H1 (cell line): ENCODE results near the gene SMYD3. TPM values are rescaled to one million over a fixed set of nuclear protein-coding genes. Genes with fewer than 3 reads are reported as not detected.

Experiments
- CTCF ChIA-PET: fragments of 300-600 bp; sonication (Branson Sonifier 250); formaldehyde crosslinking; loops from one replicate; lab custom pipeline; 2021; ENCODE audit not compliant: partially characterized antibody; lab: Charles Lee
- POLR2A ChIA-PET: fragments of 300-600 bp; sonication (Branson Sonifier 250); formaldehyde crosslinking; loops from one replicate; lab custom pipeline; 2021; ENCODE audit warnings: inconsistent platforms; ENCODE audit not compliant: partially characterized antibody; lab: Charles Lee
- DNase-seq, 2 experiments: peaks; one replicate each; pipeline versions ENCODE4 v3.0.0 to v3.0.0-alpha.2; 2010 to 2022; ENCODE audit warnings: low spot score in 2 of 2, low read depth in 1 of 2, mixed read lengths in 1 of 2
- FAIRE-seq: peaks from 2 replicates; lab custom pipeline; 2011; peaks lifted over from hg19 to GRCh38; lab: Jason Lieb, UNC
- H2AFZ ChIP-seq: 2 replicates; pipeline ENCODE4 v1.8.1; 2012; ENCODE audit warnings: low read length, inconsistent platforms
- H2AK5ac ChIP-seq: 2 replicates; pipeline ENCODE4 v1.6.1; 2013; ENCODE audit warnings: low read depth, low read length
- H2BK120ac ChIP-seq: replicated peaks from 2 replicates; pipeline ENCODE3; 2013; ENCODE audit warnings: low read depth, low read length, inconsistent platforms
- H2BK12ac ChIP-seq: 2 replicates; pipeline ENCODE4 v1.6.1; 2013; ENCODE audit warnings: low read depth, low read length
- H2BK15ac ChIP-seq: 2 replicates; pipeline ENCODE4 v1.6.1; 2013; ENCODE audit warnings: low read length
- H2BK20ac ChIP-seq: 2 replicates; pipeline ENCODE4 v1.6.1; 2013; ENCODE audit warnings: low read length
- H2BK5ac ChIP-seq: 2 replicates; pipeline ENCODE4 v1.6.1; 2013; ENCODE audit warnings: low read depth, low read length
- H3K14ac ChIP-seq: 2 replicates; pipeline ENCODE4 v1.6.1; 2013; ENCODE audit warnings: inconsistent platforms; ENCODE audit not compliant: insufficient read length
- H3K18ac ChIP-seq: 2 replicates; pipeline ENCODE4 v1.6.1; 2013; ENCODE audit warnings: low read length; ENCODE audit errors: extremely low read depth
- H3K23ac ChIP-seq: 2 replicates; pipeline ENCODE4 v1.6.1; 2013; ENCODE audit warnings: inconsistent platforms; ENCODE audit not compliant: insufficient read length
- H3K23me2 ChIP-seq: 2 replicates; pipeline ENCODE4 v1.6.1; 2013; ENCODE audit warnings: low read depth, low read length
- H3K27ac ChIP-seq: 2 replicates; pipeline ENCODE4 v1.6.1; 2011; ENCODE audit warnings: low read depth, low read length, inconsistent platforms
- H3K27me3 ChIP-seq, 4 experiments: replicated peaks in 1 of 4; 1 replicate in 1 of 4; 2 replicates in 3 of 4; pipeline versions ENCODE4 v1.6.1 to v1.8.1; 2011 to 2013; ENCODE audit warnings: low read length in 3 of 4, mild to moderate bottlenecking in 3 of 4, inconsistent platforms in 2 of 4, mixed read lengths in 2 of 4, moderate library complexity in 1 of 4; ENCODE audit not compliant: control insufficient read depth in 3 of 4, insufficient read depth in 3 of 4; ENCODE audit errors: extremely low read depth in 1 of 4
- H3K36me3 ChIP-seq, 4 experiments: 2 replicates each; pipeline versions ENCODE4 v1.6.1 to v1.8.1; 2011 to 2013; ENCODE audit warnings: mild to moderate bottlenecking in 4 of 4, low read length in 3 of 4, moderate library complexity in 2 of 4, control low read depth in 1 of 4, inconsistent platforms in 1 of 4; ENCODE audit not compliant: insufficient read depth in 4 of 4, control insufficient read depth in 2 of 4
- H3K4ac ChIP-seq: replicated peaks from 2 replicates; pipeline ENCODE3; 2013; ENCODE audit warnings: low read length, low read depth, mixed read lengths, inconsistent platforms; ENCODE audit not compliant: insufficient read length
- H3K4me1 ChIP-seq, 4 experiments: replicated peaks in 1 of 4; 1 replicate in 1 of 4; 2 replicates in 3 of 4; pipeline versions ENCODE4 v1.6.1 to v1.8.1; 2011 to 2013; ENCODE audit warnings: low read length in 3 of 4, inconsistent platforms in 2 of 4, mixed read lengths in 1 of 4; ENCODE audit not compliant: insufficient read depth in 4 of 4, control insufficient read depth in 3 of 4
- H3K4me2 ChIP-seq, 2 experiments: 2 replicates each; pipeline versions ENCODE4 v1.6.1 to v1.8.1; 2011 to 2013; ENCODE audit warnings: low read depth in 2 of 2, low read length in 2 of 2, control low read depth in 1 of 2, inconsistent platforms in 1 of 2, mild to moderate bottlenecking in 1 of 2; ENCODE audit not compliant: insufficient read depth in 1 of 2
- H3K4me3 ChIP-seq, 4 experiments: fragments of 200-600, 300-600 bp in 1 of 4; sonication (generic), shearing (Covaris generic), sonication (Bioruptor Twin) in 1 of 4; 2 replicates each; pipeline versions ENCODE4 v1.5.1 to v1.8.1; 2011 to 2016; ENCODE audit warnings: low read length in 4 of 4, low read depth in 3 of 4, control low read depth in 2 of 4, inconsistent platforms in 2 of 4, mild to moderate bottlenecking in 2 of 4, mixed read lengths in 1 of 4, moderate library complexity in 1 of 4; ENCODE audit not compliant: insufficient read depth in 2 of 4; ENCODE audit errors: extremely low read depth in 1 of 4
- H3K56ac ChIP-seq: replicated peaks from 2 replicates; pipeline ENCODE3; 2013; ENCODE audit warnings: low read depth, mild to moderate bottlenecking, mixed read lengths, low read length, inconsistent platforms; ENCODE audit not compliant: insufficient read length
- H3K79me1 ChIP-seq: 2 replicates; pipeline ENCODE4 v1.6.1; 2013; ENCODE audit warnings: low read depth, low read length, control low read depth
- H3K79me2 ChIP-seq, 2 experiments: 2 replicates each; pipeline versions ENCODE4 v1.6.1 to v1.8.1; 2012 to 2013; ENCODE audit warnings: low read length in 2 of 2, mild to moderate bottlenecking in 2 of 2, inconsistent platforms in 1 of 2; ENCODE audit not compliant: insufficient read depth in 2 of 2, control insufficient read depth in 1 of 2
- H3K9ac ChIP-seq, 4 experiments: replicated peaks in 1 of 4; 1 replicate in 1 of 4; 2 replicates in 3 of 4; pipeline versions ENCODE4 v1.6.1 to v1.8.1; 2011 to 2013; ENCODE audit warnings: low read depth in 3 of 4, low read length in 3 of 4, control low read depth in 2 of 4, mild to moderate bottlenecking in 2 of 4, moderate library complexity in 2 of 4, inconsistent platforms in 1 of 4; ENCODE audit errors: extremely low read depth in 1 of 4
- H3K9me3 ChIP-seq, 2 experiments: 2 replicates each; pipeline versions ENCODE4 v1.6.1 to v1.8.1; 2012 to 2013; ENCODE audit warnings: mild to moderate bottlenecking in 2 of 2, moderate library complexity in 2 of 2, control low read depth in 1 of 2, inconsistent platforms in 1 of 2, low read depth in 1 of 2, low read length in 1 of 2, mixed read lengths in 1 of 2; ENCODE audit not compliant: insufficient read depth in 2 of 2
- H4K20me1 ChIP-seq, 2 experiments: replicated peaks in 1 of 2; 2 replicates each; pipeline versions ENCODE3 to v1.8.1; 2011 to 2013; ENCODE audit warnings: inconsistent platforms in 2 of 2, low read length in 2 of 2, mild to moderate bottlenecking in 1 of 2; ENCODE audit not compliant: insufficient read depth in 2 of 2, control insufficient read depth in 1 of 2
- H4K5ac ChIP-seq: 2 replicates; pipeline ENCODE4 v1.6.1; 2013; ENCODE audit warnings: low read length, low read depth, mixed read lengths, inconsistent platforms; ENCODE audit not compliant: insufficient read length
- H4K8ac ChIP-seq: 2 replicates; pipeline ENCODE4 v1.8.0; 2013; ENCODE audit warnings: mild to moderate bottlenecking, moderate library complexity, low read length, inconsistent platforms; ENCODE audit not compliant: insufficient read depth; ENCODE audit errors: extremely low read depth
- H4K91ac ChIP-seq: replicated peaks from 2 replicates; pipeline ENCODE3; 2013; ENCODE audit warnings: low read length, mixed read lengths, inconsistent platforms; ENCODE audit not compliant: insufficient read length
- KDM4A ChIP-seq: IDR thresholded peaks from one replicate; pipeline ENCODE4 v1.7.1; 2012; ENCODE audit warnings: low read depth, mild to moderate bottlenecking, moderate library complexity, low read length, inconsistent platforms; ENCODE audit not compliant: severe bottlenecking
- MAX ChIP-seq: IDR thresholded peaks from 2 replicates; pipeline ENCODE4 v1.6.1; 2012; ENCODE audit warnings: inconsistent platforms
- RNF2 ChIP-seq: fragments of 200-900, 300-1000 bp; sonication (generic); IDR thresholded peaks from 2 replicates; pipeline ENCODE4 v1.7.1; 2016; ENCODE audit warnings: borderline replicate concordance, low read depth, mild to moderate bottlenecking, antibody characterized with exemption, low read length; ENCODE audit not compliant: poor library complexity, severe bottlenecking; ENCODE audit errors: missing control alignments
- SP1 ChIP-seq: IDR thresholded peaks from 2 replicates; pipeline ENCODE4 v1.6.1; 2011; ENCODE audit warnings: low read depth, low read length
- SRF ChIP-seq: IDR thresholded peaks from 2 replicates; pipeline ENCODE4 v1.6.1; 2011; ENCODE audit warnings: mild to moderate bottlenecking, low read depth, low read length, moderate library complexity
- SUZ12 ChIP-seq: fragments of 200-600 bp; sonication (generic); IDR thresholded peaks from 2 replicates; pipeline ENCODE4 v1.6.1; 2012; ENCODE audit warnings: mild to moderate bottlenecking, inconsistent platforms, low read length, moderate library complexity, mixed read lengths
- TAF7 ChIP-seq: optimal IDR thresholded peaks from 2 replicates; pipeline ENCODE3; 2011; ENCODE audit warnings: low read depth, mild to moderate bottlenecking, inconsistent platforms, low read length, moderate library complexity, borderline replicate concordance
- YY1 ChIP-seq: IDR thresholded peaks from 2 replicates; pipeline ENCODE4 v1.6.1; 2011; ENCODE audit warnings: low read depth, mild to moderate bottlenecking, low read length
- WGBS, 2 experiments: shearing (Covaris generic) in 1 of 2; methylation state at CpG; one replicate each; pipeline versions ENCODE4 v1.1.6 to v1.1.7; 2013 to 2015; ENCODE audit warnings: low lambda C conversion rate in 2 of 2, mixed read lengths in 2 of 2, inconsistent platforms in 1 of 2, low coverage in 1 of 2, missing lambda C conversion rate in 1 of 2; ENCODE audit not compliant: insufficient replicate concordance in 2 of 2, insufficient coverage in 1 of 2, insufficient read length in 1 of 2; ENCODE audit errors: extremely low coverage in 1 of 2, missing lambda C conversion rate in 1 of 2; 5-methylcytosine and 5-hydroxymethylcytosine counted together
- polyA plus RNA-seq, 7 experiments: library from polyadenylated mRNA; depleted of rRNA in 3 of 7; stranded (reverse) in 5 of 7; unstranded in 2 of 7; fragments of >200 nt in 5 of 7; fragments of 200-250 nt in 2 of 7; gene quantifications; 1 replicate in 5 of 7; 2 replicates in 1 of 7; 4 replicates in 1 of 7; pipeline versions ENCODE4 v1.2.1 to v1.2.3, GENCODE V29; 2011 to 2013; ENCODE audit warnings: missing spikeins in 2 of 7, mixed read lengths in 2 of 7
- total RNA-seq: library from RNA; stranded (reverse); fragmentation: NEBNext Ultra II Directional; extraction: Animal tissue kit (Norgen Biotek cat#: 25700); gene quantifications from 2 replicates; pipeline ENCODE4 v1.2.1, GENCODE V29; 2021

SMYD3 gene
- total and polyA plus RNA-seq, 2 of the 8 experiments (the other 6 are each of a cell fraction or from before 2014, with no cell fraction given), result 17.3 to 25.4 TPM

DNA sequence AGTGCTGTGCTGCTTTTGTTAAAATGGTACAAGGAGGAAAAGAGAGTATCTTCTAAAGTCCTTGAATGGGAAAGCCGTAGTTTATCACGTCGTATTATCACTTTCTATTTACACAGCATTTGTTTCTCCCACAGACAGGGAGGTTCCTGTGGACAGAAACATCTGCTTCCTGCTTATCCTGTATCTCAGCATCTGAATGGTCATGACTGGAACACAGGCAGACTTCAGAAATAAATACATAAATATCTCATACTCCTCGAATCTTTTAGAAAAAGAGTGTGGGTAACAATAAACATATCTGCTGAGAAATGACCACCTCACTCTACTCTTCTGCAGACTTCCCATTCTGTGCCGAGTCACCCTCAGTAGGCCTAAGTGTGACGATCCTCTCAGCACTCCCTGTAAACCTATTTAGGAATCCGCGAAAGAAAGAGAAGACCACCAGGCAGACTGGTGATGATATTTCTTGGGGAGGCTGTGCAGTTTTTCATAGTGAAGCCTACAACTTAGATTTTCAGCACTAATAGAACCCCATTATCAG is 393.5 kb downstream of the SMYD3 start:
- Histone ChIP-seq H3K4ac (no peak overlapping the region), H2AFZ (no peak overlapping the region), H3K23me2 (no peaks in the 10 kb centered on the region), H3K56ac (no peak overlapping the region), H3K79me1 (no peaks in the 10 kb centered on the region), H4K5ac (no peak overlapping the region), H3K9ac (no peak overlapping the region), H3K23ac (no peak overlapping the region), H3K79me2 (no peaks in the 10 kb centered on the region), H3K27me3 (no peaks in the 10 kb centered on the region), H3K36me3 (no peaks in the 10 kb centered on the region), H2BK5ac (no peak overlapping the region), H4K91ac (no peak overlapping the region), H3K9me3 (peaks cover 6% of the 10 kb centered on the region in 2 experiments; a peak in 2 of 4 replicates), H4K20me1 (no peaks in the 10 kb centered on the region), H3K4me2 (no peak overlapping the region), H2AK5ac (no peak overlapping the region), H3K4me1 (no peaks in the 10 kb centered on the region), H2BK15ac (no peak overlapping the region), H2BK12ac (no peak overlapping the region), H2BK20ac (no peak overlapping the region), H2BK120ac (no peak overlapping the region), H3K18ac (no peak overlapping the region), H3K4me3 (no peak overlapping the region), H3K14ac (no peak overlapping the region), H3K27ac (no peak overlapping the region), H4K8ac (no peak overlapping the region)
- POLR2A ChIA-PET, result no interaction called here
- DNase-seq (no peak), FAIRE-seq (no peak)
- WGBS, 2 experiments, result 88% methylated on average over 8 of the region's 8 CpGs; no CpG with 5 or more reads in 1 of the 2 experiments
- CTCF ChIA-PET, result no interaction called here
- TF ChIP-seq KDM4A (no peak), MAX (no peak), YY1 (no peak), SUZ12 (no peak), SRF (no peak), SP1 (no peak), RNF2 (no peak), TAF7 (no peak)
